Measurements from ENCODE around the gene INAVA. TPM values are rescaled to one million over a fixed set of nuclear protein-coding genes. Genes with fewer than 3 reads are reported as not detected.

The INAVA gene, protein sequence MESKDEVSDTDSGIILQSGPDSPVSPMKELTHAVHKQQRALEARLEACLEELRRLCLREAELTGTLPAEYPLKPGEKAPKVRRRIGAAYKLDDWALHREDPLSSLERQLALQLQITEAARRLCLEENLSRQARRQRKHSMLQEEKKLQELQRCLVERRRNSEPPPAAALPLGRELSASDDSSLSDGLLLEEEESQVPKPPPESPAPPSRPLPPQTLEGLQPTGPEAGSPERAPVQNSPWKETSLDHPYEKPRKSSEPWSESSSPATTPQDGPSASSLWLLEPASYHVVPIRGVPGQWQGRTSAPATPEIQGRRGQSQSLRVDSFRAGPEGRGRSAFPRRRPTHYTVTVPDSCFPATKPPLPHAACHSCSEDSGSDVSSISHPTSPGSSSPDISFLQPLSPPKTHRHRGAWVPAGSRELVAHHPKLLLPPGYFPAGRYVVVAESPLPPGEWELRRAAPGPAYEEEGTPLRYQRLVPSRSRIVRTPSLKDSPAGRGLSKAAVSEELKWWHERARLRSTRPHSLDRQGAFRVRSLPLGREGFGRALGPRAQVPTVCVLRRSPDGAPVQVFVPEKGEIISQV
- 0.34 and 2.5 TPM in 2 replicates for total RNA-seq

DNA sequence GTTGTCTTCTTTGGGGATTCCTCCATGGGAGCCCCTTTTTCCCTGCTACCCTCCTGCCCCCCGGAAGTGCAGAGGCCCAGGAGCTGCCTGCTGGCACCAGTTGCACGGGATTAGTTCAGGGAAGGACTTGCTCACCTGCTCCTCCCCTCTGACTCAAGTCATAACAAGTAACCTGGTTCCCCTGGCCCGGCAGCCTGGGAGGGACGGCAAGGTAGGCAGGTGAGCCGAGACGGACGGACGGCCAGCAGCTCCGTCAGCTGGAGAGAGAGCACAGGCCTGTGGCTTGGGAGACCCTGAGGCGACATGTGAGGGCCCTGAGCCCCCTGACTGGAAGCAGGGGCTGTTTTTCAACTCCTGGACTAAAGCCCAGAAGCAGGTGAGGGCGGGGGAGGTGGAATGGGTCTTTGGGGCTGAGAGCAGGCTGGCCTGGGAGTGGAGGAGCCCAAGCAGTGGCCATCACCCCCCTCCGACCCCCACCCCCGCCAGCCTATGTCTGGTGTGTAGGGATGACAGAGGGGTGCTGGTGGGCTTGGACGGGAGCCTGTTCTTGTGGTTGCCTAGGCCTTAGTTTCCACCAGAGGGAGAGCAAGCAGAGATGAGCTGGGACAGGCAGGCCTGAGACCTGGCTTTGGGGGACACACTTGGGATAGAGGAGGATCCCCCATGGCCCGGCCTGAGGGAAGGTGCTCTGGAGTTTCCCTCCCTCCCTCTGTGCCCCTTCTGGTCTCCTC lies at the start of gene INAVA:
INAVA (plus strand) TSS at position 189 of the 731 bp plus-strand sequence. CDS start 3,501 bp downstream, outside the sequence.

DNA sequence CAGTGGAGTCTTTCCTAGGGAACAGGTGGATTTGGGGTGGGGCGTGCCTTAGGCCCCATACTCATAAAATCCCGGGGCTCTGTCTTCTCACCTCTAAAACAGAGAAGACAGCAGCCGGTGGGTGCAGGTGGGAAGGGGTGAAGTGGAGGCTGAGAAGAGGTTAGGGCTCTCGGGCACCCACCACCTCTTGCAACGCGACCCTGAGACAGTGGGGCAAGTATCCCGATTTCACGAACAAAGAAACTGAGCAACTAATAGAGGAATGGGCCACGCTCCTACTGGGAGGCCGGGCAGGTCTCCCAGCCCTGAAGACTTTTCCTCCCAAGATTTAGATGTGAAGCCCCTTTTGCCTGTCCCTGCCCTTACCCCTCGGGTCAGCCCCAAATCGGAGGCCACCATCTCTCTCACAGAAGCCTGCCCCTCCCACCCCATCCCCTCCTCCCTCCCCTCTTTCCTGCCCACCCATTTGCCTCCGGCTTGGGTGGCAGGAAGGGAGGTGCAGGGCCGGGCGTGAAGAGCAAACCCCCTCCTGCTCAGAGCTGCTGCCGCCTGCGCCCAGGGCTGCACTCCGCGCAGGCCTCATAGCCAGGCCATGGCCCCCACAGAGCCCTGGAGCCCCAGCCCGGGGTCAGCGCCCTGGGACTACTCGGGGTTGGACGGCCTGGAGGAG lies 22.1 kb upstream of the INAVA start, which contains the start of gene GPR25:
GPR25 (plus strand) TSS at position 536 of the 670 bp plus-strand sequence; CDS start at position 593, 57 bp downstream.

Other genes with a start within 250 kb of the INAVA start
- 11.6 and 12.3 TPM in 2 replicates for gene DDX59, start 225.0 kb upstream of the INAVA start, total RNA-seq
- 6.8 and 8.6 TPM in 2 replicates for gene CAMSAP2, start 156.0 kb upstream of the INAVA start, total RNA-seq
- gene GPR25, start 21.9 kb upstream of the INAVA start, total RNA-seq = not detected in 2 replicates
- gene KIF21B, start 128.8 kb downstream of the INAVA start, total RNA-seq = 3.0 and 3.3 TPM in 2 replicates
- not detected in 2 replicates for gene CACNA1S, start 217.5 kb downstream of the INAVA start, total RNA-seq
- gene ASCL5, start 232.3 kb downstream of the INAVA start, total RNA-seq = under 0.01 TPM in 1 of 2 replicates, not detected in the other

Measured in bronchus fibroblast of lung (primary cell).